Measurements from ENCODE around the gene XRCC4.

DNA sequence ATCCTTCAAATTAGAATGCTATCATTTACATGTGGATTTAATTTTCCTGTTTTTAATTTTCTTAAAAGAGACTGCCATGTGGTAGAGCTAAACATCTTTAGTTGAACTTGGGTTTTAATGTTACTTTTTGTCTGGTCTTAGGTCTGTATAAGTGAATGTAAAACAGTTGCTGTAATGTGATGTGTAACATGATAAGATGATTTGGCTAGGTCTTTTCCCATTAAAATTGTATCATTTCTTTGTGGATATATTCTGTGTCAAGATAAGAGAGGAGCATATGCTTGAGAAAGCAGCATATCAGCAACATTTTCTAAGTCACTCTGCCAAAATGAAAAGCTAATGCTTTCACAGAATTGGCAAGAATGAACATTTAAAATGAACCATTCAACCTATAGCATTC is 18.6 kb upstream of the XRCC4 start:
- no peak for TF ChIP-seq ZNF384 (IDR thresholded peaks at IDR 0.05)
- no peak for TF ChIP-seq NFRKB (IDR thresholded peaks at IDR 0.05)
- TF ChIP-seq ARNT (IDR thresholded peaks at IDR 0.05), result no peak
- no peak for TF ChIP-seq FOXK2 (IDR thresholded peaks at IDR 0.05)
- no peak for TF ChIP-seq SP1 (IDR thresholded peaks at IDR 0.05)
